ENCODE measurements around the gene CELF4. TPM values are rescaled to one million over a fixed set of nuclear protein-coding genes. Genes with fewer than 3 reads are reported as not detected.
A peak's percentile ranks its signal among the peaks of the same experiment; 100 is the strongest.

The CELF4 gene
- total and polyA plus RNA-seq, 4 donors, result 0.24 to 3.0 (median 1.3) TPM

DNA sequence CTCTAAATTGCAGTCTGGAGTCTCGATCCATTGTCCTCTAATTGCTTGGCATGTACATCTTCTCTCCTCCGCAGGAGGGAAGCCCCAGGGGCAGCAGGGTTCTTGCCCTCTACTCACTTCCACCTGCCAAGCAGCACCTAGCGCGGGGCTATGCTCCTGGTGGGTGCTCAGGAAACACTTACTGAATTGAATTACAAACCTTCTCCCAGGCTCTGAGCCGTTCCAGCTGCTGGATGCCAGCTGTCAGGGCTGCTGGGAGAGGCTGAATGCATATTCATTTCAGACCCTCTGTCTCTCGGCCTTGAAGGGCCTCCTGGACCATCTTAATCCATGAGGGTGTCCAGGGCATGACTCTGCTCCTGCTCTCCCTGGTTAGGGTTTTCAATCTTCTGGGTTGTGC is 94.0 kb downstream of the CELF4 start:
- TF ChIP-seq, protein P1, sequence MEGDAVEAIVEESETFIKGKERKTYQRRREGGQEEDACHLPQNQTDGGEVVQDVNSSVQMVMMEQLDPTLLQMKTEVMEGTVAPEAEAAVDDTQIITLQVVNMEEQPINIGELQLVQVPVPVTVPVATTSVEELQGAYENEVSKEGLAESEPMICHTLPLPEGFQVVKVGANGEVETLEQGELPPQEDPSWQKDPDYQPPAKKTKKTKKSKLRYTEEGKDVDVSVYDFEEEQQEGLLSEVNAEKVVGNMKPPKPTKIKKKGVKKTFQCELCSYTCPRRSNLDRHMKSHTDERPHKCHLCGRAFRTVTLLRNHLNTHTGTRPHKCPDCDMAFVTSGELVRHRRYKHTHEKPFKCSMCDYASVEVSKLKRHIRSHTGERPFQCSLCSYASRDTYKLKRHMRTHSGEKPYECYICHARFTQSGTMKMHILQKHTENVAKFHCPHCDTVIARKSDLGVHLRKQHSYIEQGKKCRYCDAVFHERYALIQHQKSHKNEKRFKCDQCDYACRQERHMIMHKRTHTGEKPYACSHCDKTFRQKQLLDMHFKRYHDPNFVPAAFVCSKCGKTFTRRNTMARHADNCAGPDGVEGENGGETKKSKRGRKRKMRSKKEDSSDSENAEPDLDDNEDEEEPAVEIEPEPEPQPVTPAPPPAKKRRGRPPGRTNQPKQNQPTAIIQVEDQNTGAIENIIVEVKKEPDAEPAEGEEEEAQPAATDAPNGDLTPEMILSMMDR (IDR thresholded peaks at IDR 0.05; ENCODE audit: control extremely low read depth, extremely low read depth), result no peak
- 62 to 67% methylated on average over 6 of the region's 6 CpGs for WGBS, 2 donors
- peaks cover 0 to under 1% (median 0%) of the 10 kb centered on the region in 3 donors for H3K27me3 ChIP-seq (ENCODE audit: control insufficient read depth in 3 of 3, insufficient read depth in 3 of 3, low read length in 2 of 3)
- DNase-seq (peak in 2 of 3 donors; percentile 54 to 65), ATAC-seq (ENCODE audit: insufficient read depth, low FRiP score) (no peak)
- no peak overlapping the region for H3K9ac ChIP-seq (ENCODE audit: insufficient read depth in 1 of 2, low read length in 2 of 2)
- H3K9me3 ChIP-seq (ENCODE audit: control insufficient read depth in 4 of 4, insufficient read depth in 3 of 4, low read length in 3 of 4), result no peaks in the 10 kb centered on the region
- no peaks in the 10 kb centered on the region for H3K36me3 ChIP-seq (ENCODE audit: control insufficient read depth in 4 of 4, insufficient read depth in 4 of 4, low read length in 4 of 4)
- H3K4me1 ChIP-seq (ENCODE audit: control insufficient read depth in 5 of 5, insufficient read depth in 5 of 5, low read length in 5 of 5), result peaks cover 0 to 32% (median 12%) of the 10 kb centered on the region in 5 donors
- no peak overlapping the region for H3K4me3 ChIP-seq
- H3K27ac ChIP-seq (ENCODE audit: low read depth in 1 of 2, low read length in 1 of 2), result no peak overlapping the region

DNA sequence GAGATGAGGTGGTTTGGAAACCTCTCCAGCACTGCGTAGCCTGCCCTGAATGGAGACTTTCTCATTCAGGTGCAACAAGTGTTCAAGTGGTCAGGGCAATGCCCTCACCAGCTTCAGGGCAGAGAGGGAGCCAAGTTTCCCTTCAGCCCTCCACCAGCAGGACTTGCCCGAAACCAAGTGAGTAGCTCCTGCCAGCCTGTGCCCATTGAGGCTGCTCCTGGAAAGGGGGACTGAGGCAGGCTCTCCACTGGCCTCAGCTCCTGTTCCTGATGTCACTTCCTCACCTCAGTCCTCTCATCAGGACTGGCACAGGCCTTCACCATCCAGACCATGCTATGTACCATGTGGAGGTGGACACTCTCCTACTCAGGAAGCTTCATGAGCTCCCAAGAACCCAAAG is 94.6 kb downstream of the CELF4 start:
- Histone ChIP-seq H3K27ac (ENCODE audit: low read depth in 1 of 2, low read length in 1 of 2) (no peak overlapping the region), H3K27me3 (ENCODE audit: control insufficient read depth in 3 of 3, insufficient read depth in 3 of 3, low read length in 2 of 3) (no peaks in the 10 kb centered on the region), H3K36me3 (ENCODE audit: control insufficient read depth in 4 of 4, insufficient read depth in 4 of 4, low read length in 4 of 4) (no peaks in the 10 kb centered on the region), H3K9ac (ENCODE audit: insufficient read depth in 1 of 2, low read length in 2 of 2) (no peak overlapping the region), H3K4me3 (no peak overlapping the region), H3K9me3 (ENCODE audit: control insufficient read depth in 4 of 4, insufficient read depth in 3 of 4, low read length in 3 of 4) (no peaks in the 10 kb centered on the region), H3K4me1 (ENCODE audit: control insufficient read depth in 5 of 5, insufficient read depth in 5 of 5, low read length in 5 of 5) (peaks cover 0 to 37% (median 7%) of the 10 kb centered on the region in 5 donors)
- TF ChIP-seq, protein P1 (IDR thresholded peaks at IDR 0.05; ENCODE audit: control extremely low read depth, extremely low read depth), result no peak
- no peak for DNase-seq
- 93 to 94% methylated on average over 2 of the region's 2 CpGs for WGBS, 2 donors
- ATAC-seq (ENCODE audit: insufficient read depth, low FRiP score), result no peak

DNA sequence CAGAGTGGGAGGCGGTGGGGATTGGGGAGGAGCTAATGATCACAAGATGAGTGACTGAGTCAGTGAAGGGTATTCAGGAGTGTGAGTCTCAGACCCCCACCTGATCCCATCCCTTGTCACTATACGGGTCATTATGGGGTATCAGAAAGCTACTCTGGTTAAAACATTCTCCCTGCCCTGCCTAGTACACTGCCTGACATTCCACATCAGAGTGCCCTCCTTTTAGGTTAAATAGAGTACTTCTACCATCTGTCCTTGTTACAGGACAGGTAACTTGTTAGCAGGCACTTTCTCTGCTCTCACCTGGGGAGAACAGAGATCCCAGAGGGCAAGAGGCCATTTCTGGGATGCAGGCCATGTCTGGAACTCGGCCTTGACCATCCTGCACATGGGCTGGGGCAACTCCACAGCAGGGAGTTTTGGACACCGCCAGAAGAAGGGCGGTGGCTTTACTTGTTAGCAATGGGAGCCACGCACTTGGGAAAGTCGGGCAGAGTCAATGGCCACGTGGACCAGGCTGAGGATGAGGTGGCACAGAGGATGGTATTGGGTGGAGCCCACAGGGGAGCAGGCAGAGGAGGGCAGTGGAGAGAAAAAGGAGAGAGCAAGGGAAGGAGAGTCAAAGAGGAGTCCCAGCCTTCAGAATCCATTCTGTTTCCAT is 98.5 kb downstream of the CELF4 start:
- ATAC-seq (ENCODE audit: insufficient read depth, low FRiP score) (no peak), DNase-seq (no peak)
- Histone ChIP-seq H3K9me3 (ENCODE audit: control insufficient read depth in 4 of 4, insufficient read depth in 3 of 4, low read length in 3 of 4) (no peaks in the 10 kb centered on the region), H3K27ac (ENCODE audit: low read depth in 1 of 2, low read length in 1 of 2) (no peak overlapping the region), H3K27me3 (ENCODE audit: control insufficient read depth in 3 of 3, insufficient read depth in 3 of 3, low read length in 2 of 3) (no peaks in the 10 kb centered on the region), H3K4me1 (ENCODE audit: control insufficient read depth in 5 of 5, insufficient read depth in 5 of 5, low read length in 5 of 5) (peaks cover 0 to 41% (median 6%) of the 10 kb centered on the region in 5 donors), H3K36me3 (ENCODE audit: control insufficient read depth in 4 of 4, insufficient read depth in 4 of 4, low read length in 4 of 4) (no peaks in the 10 kb centered on the region), H3K9ac (ENCODE audit: insufficient read depth in 1 of 2, low read length in 2 of 2) (no peak overlapping the region), H3K4me3 (no peak overlapping the region)
- TF ChIP-seq, protein P1 (IDR thresholded peaks at IDR 0.05; ENCODE audit: control extremely low read depth, extremely low read depth), result no peak
- 84 to 86% methylated on average over 8 of the region's 8 CpGs for WGBS, 2 donors

DNA sequence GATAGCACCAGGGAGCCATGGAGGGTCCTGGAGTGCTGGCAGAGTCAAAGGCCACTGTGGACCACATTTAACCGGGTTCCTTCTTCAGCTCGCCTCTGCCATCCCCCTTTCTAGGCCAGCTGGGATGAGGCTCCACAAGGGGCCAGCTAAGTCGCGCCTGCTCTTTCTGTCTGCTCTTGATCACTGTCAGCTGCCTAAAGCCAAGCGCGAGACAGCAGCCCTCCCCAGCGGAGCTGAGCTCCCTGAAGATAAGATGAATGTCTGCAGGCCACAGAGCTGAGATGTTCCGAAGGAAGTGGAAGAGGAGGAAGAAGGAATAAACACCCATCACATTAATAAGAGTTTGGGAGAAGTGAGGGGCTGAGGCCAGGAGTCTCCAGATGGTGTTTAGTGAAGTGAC is 99.6 kb downstream of the CELF4 start:
- TF ChIP-seq, protein P1 (IDR thresholded peaks at IDR 0.05; ENCODE audit: control extremely low read depth, extremely low read depth), result no peak
- Histone ChIP-seq H3K4me1 (ENCODE audit: control insufficient read depth in 5 of 5, insufficient read depth in 5 of 5, low read length in 5 of 5) (peaks cover 0 to 30% (median 6%) of the 10 kb centered on the region in 5 donors), H3K27me3 (ENCODE audit: control insufficient read depth in 3 of 3, insufficient read depth in 3 of 3, low read length in 2 of 3) (no peaks in the 10 kb centered on the region), H3K4me3 (no peak overlapping the region), H3K27ac (ENCODE audit: low read depth in 1 of 2, low read length in 1 of 2) (no peak overlapping the region), H3K9ac (ENCODE audit: insufficient read depth in 1 of 2, low read length in 2 of 2) (no peak overlapping the region), H3K9me3 (ENCODE audit: control insufficient read depth in 4 of 4, insufficient read depth in 3 of 4, low read length in 3 of 4) (no peaks in the 10 kb centered on the region), H3K36me3 (ENCODE audit: control insufficient read depth in 4 of 4, insufficient read depth in 4 of 4, low read length in 4 of 4) (no peaks in the 10 kb centered on the region)
- DNase-seq (peak; percentile 75 to 87 (median 78)), ATAC-seq (ENCODE audit: insufficient read depth, low FRiP score) (no peak)
- 33% methylated on average over 8 of the region's 8 CpGs for WGBS, 2 donors
